GM18498 (cell line): Measurements from ENCODE around the gene CNGB1.

Source experiments
- ATAC-seq: cut with Tn5 transposase; IDR thresholded peaks from one replicate; pipeline ENCODE4 v1.9.1; 2021; ENCODE audit warnings: mild to moderate bottlenecking, moderate library complexity; ENCODE audit not compliant: unreplicated experiment

Gene CNGB1

DNA sequence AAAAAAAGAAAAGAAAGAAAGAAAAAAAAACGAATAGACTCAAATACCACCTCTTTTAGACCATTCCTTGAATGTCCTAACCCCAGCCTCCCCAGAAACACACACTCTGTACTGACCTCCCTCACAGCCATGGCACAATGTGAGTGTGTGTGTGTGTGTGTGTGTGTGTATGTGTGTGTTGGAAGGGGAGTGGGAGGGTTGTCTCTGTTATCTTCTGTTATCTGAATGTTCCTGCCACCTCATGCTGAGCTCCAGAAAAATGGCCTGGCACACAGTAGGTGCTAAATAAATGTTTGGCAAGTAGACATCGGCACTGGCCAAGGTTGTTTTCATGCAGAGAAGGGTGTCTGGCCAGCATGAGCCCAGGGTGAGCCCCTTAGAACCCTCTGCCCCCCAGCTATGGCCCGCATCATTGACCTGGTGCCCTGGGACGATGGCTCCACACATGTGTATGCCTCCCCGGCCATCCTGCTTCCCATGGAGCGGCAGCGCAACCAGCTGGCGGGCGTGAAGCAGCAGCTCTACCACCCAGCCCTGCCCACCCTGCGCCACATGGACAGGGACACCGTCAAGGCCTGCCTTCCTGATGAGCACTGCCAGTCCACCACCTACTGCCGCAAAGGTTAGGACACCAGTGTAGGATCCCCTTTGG lies 6.6 kb upstream of the CNGB1 start:
- ATAC-seq: no peak

DNA sequence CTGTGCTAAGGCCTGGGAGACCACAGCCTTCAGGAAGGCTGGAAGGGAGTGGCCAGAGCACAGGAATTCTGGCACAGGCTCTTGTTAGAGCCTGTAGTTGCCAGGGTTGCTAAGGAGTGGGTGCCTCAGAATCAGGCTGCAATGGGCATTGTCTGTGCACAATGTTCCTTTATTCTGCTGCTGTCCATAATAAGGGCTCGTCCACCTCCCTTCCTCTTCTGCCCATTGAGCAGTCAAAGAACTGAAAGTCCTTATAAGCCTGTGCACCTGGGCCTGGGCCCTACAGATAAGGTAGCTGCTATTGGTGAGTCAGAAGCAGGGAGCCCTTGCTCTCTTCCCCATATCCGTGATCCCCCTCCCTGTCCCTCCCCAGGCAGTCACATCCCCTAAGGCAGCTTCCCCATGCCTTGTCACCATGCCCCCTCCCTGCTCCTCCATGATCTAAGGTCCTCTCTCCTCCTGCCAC lies 5.4 kb upstream of the CNGB1 start:
- ATAC-seq: no peak

DNA sequence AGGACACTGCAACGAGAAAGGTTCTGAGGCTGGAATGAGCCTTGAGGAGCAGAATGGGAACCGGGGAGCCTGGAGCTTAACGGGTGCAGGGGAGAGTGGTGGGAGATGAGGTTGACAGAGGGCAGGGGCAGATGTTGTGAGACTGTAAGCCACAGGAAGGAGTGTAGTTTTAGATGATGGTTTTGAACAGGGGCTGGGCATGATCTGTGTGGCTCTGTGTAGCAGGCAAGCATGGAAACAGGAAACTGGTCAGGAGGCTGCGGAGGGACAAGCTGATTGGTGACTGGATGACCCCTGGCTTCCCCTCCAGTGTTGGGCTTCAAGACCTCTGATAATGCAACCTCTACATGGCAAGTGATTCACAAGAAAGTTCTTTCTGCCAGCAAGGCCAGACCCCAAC lies 1.4 kb upstream of the CNGB1 start:
- no peak for ATAC-seq

DNA sequence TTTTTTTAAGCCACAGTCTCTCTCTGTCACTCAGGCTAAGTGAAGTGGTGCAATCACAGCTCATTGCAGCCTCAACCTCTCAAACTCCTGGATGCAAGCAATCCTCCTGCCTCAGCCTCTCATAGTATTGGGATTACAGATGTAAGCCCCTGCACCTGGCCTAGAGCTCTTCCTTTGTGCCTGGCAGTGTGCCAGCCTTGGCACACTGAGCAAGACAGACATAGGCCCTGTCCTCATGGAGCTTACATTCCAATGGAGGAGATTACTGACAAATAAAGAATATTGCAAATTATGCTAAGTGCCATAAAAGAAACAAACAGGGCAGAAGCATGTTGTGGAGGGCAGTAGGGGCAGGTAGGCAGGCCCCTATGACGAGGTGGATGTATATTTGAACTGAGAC lies 920 bp upstream of the CNGB1 start:
- no peak for ATAC-seq

DNA sequence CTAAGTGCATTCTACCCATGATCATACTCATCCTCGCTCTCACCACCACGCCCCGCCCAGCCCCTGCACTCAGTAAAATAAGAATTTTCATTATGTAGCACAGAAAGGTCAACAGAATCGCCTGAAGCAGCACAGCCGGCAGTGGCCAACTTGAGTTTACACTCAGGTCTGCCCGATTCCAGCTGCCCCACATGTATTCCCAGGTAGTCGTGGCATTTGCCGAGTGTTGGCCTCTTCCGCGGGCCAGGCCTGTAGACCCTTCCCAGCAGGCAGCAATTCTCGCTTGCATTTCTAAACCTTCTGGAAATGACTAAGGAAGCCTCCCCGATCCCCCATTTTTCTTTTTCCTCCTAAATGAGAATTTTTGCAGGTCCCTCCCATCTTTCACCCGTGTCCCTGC lies 609 bp downstream of the CNGB1 start:
- no peak for ATAC-seq

DNA sequence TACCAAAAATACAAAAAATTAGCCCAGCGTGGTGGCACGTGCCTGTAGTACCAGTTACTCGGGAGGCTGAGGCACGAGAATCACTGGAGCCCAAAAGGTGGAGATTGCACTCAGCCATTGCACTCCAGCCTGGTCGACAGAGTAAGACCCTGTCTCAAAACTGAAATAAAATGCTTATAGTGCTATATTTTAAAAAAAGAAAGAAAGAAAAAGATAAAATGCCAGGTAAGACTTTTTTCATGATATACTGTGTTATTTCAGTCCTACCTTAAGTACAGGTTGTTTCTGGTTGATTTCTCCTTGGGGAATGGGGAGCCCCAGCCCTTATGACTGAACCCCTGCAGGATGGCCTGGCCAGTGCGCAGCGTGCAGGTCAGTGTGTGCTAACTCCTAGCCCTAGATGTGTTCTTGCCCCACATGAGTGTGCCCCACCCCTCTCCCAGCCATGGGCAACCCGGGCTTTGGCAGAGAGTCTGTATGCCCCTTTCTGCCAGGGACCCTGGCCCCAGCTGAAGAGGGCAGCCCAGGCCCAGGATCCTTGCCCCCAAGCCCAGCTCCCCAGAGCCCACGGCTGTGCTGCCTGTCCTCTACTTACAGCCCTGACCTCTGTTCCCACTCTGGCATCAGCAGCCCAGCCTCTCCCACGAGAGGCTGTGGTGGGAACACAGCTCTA lies 1.3 kb downstream of the CNGB1 start:
- ATAC-seq: no peak

DNA sequence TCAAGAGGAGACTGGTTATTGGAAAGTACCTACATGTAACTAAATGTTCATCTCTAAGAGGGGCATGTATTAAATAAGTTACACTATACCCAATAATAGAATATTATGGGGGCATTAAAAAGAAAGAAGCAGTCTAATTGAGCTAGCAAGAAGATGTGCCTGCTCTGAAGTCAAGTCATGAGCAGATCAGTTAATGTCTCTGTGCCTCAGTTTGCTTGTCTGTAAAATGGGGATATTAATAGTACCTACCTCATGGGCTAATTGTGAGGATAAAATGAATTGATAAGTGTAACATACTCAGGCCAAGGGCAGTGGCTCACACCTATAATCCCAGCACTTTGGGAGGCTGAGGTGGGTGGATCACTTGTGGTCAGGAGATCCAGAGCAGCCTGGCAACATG lies 3.0 kb downstream of the CNGB1 start:
- no peak for ATAC-seq

DNA sequence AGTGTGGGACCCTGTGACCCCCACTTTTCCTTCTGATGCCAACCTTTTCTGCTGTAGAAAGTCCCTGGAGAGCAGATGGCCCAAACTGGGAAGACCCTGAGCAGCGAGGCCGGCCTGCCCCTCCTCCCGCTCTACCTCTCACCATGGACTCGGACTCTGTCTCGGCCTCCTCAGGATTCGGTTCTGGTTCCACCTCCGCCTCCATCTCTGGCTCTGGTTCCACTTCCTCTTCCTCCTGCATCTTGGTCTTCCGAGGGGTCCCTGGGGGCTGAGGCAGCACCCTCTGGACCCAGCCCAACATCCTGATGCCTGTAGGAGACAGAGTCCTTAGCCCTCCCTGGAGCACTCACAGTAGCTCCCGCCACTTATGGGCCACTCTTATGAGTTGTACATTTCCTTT lies 3.9 kb downstream of the CNGB1 start:
- ATAC-seq: no peak

DNA sequence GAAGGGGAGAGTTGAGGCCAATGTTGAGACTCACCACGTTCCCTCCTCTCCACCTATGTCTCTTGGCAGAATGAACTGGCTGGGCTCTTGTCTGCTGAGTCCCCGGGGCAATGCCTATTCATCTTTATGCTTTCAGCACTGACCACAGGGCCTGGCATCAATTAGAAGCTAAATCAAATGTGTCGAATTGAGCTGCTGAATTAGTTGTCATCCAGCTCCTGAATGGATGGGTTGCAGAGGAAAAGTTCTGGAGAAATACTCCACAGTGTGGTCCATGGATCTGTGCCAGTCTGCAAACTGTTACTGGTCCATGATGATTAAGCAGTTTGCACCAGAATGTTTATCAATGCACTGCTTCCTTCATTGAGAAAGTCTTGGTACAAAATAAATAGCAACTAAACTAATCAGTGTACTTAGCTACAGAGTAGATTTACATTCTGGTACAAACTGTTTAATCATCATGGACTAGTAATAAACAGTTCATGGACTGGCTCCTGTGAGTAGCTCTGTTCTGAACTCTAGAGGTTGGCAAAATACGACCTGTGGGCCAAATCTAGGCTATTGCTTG lies 4.6 kb downstream of the CNGB1 start:
- ATAC-seq: no peak

DNA sequence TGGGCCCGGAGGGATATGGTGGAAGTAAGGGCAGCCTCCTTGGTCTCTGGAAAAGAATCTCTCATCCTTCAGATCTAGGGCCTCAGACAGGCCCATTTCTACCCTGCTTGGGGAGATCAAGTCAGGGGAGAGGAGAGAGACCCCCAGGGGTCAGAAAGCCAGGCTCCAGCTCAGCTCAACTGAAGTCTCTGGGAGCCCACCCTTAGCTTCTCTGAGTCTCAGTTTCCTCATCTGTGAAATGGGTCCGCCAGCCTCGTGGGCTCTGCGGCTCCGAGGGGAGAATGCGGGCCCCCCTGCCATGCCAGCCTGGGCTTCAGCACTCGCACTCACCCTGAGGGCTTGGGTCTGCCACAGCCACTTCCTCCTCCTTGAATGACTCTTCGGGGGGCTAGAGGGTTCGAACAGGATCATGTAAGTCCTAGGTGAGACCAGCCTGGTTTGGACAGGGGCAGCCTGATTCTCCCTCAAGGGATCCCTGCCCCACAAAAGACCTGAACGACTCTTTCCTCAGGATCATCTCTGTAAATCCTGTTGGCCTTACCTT lies 6.7 kb downstream of the CNGB1 start:
- ATAC-seq: no peak

DNA sequence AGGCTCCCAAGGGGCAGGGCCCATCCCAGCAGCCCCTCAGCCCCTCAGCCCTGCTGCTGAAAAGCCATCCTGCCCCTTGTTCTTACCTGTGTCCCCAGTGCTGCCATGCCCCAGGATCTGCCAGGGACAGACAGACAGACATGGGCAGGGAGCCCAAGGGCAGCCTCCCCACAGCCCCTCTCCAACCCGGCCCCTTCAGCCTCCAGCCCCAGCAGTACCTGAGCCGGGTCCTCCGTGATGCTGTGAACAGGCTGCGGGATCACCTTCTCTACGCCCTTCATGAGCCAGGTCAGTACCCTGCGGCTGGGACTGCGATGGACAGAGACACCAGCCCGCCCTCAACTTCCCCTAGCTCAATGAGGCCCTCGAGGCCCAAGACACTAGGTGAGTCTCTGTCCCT lies 8.2 kb downstream of the CNGB1 start:
- no peak for ATAC-seq

DNA sequence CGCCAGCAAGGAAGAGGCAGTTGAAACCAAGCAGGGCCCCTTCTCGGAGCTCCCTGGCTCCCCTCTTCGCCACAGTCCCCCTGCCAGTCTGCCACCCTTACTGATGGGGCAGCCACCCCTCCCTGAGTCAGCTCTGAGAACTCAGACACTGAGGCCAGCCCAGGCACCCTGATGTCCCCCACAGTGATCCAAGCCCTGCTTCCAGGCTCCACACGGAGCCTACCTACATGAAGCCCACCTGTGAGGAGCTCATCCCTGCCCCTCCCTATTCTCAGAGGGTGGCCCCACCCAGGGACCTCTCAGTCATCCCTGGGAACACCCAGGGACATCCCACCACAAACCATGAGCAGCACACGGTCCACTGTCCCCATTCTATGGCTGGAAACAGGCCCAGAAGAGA lies 8.9 kb downstream of the CNGB1 start:
- ATAC-seq: no peak

DNA sequence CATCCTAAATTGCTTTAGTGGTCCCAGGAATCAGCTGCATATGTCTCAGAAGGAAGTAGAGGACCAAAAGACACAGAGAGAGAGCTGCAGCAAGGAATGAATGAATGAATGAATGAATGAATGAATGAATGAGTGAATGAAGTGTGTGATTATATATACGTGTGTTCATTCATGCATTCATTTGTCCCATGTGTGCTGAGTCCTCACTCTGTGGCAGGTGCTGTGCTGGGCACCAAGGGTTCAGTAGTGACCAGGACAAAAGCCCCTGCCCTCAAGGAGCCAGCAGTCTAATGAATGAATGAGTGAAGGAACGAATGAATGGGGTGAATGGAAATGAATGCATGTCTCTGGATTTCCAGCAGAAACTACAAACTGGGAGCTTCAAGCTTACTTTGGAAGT lies 9.4 kb downstream of the CNGB1 start:
- no peak for ATAC-seq

DNA sequence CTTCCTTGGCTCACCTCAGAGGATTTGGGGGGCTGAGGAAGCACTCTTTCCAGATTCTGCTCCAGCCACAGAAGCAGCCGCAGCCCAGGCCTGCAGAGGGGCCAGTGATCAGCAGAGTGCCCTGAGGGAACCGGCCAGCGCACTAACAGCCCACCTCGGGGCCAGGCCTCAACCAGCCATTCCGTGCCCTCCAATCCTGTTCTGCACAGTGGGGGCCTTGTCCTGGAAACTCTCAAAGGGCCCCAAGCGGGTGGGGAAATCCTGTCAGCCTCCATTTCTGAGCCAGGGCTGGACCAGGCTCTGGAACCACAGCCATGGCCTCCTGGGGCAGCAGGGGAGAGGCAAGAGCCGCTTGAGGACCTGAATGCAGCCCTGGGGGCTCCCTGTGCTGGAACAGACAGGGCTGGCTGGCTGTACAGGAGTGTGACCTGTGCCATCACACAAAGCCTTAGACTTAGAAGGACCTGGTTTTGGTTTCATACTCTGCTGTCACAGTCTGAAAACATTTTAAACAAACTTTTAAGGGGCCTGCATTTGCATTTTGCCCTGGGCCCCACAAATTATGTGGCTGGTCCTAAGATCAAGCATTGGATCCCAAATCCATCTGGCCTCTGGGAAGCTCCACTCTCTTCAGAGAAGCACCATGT lies 10.0 kb downstream of the CNGB1 start:
- no peak for ATAC-seq

DNA sequence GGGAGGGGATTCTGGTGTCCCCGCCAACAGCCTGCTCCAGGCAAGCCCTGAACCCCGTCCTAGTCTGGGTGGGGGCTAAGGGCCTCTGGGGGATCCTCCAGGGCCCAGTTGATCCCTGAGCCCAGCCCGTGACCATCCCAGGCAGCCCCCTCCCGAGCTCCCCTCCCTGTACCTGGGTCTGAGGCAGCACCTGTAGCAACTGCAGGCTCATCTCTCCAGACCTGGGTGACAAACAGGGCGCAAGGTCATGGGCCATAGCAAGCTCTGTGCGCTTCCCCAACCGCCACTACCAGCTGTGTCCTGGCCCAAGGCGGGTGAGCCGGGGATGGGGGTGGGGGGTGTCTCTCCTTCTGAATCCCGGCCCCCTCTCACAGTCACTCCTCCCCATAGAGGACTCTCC lies 10.6 kb downstream of the CNGB1 start:
- ATAC-seq: no peak

DNA sequence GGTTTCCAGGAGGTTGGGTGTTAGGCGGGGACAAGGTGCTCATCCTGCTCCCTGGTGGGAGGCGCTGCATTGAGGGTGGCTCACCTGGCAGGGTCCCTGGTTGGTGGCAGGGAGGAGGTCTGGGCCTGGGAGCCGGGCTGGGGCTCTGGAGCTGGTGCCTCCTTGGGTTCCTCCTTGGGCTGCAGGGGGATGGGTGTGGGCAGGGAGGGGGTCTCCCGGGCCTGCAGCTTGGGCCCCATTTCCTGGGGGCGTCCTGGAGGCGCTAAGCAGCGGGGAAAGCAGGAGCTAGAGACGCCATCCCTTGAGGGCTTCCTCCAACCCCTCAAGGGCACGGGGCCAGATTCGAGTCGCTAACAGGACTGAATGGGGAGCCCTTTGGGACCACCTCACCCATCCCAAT lies 11.1 kb downstream of the CNGB1 start:
- ATAC-seq: no peak

DNA sequence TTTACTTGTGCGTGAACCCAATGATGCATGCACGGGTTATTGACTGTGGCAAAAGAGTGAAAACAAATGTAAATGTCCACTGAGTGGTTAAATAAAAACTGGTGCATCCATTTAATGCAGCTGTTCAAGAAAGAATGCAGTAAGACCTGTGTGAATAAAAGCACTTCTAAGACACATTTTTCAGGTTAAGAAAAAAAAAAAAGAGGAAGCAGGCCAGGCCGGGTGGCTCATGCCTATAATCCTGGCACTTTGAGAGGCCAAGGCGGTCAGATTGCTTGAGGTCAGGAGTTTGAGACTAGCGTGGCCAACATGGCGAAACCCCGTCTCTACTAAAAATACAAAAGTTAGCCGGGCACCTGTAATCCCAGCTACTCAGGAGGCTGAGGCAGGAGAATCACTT lies 11.8 kb downstream of the CNGB1 start:
- ATAC-seq: no peak

DNA sequence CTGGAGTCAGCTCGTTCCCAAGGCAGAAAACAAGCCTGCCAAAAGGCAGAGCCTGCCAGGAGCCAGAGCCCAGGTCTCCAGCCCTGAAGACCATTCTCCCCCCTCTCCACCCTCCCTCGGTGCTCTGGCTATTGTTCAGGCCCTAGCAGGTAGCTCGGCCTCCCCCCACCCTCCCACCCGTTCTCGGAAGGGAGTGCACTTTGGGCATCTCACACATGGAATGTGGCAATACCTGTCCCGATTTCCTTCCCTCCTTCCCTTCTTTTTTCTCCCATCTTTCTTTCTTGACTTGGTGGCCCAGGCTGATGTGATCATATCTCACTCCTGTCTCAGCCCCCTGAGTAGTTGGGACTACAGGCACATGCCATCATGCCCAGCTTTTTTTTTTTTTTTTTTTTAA lies 12.4 kb downstream of the CNGB1 start:
- ATAC-seq: no peak

DNA sequence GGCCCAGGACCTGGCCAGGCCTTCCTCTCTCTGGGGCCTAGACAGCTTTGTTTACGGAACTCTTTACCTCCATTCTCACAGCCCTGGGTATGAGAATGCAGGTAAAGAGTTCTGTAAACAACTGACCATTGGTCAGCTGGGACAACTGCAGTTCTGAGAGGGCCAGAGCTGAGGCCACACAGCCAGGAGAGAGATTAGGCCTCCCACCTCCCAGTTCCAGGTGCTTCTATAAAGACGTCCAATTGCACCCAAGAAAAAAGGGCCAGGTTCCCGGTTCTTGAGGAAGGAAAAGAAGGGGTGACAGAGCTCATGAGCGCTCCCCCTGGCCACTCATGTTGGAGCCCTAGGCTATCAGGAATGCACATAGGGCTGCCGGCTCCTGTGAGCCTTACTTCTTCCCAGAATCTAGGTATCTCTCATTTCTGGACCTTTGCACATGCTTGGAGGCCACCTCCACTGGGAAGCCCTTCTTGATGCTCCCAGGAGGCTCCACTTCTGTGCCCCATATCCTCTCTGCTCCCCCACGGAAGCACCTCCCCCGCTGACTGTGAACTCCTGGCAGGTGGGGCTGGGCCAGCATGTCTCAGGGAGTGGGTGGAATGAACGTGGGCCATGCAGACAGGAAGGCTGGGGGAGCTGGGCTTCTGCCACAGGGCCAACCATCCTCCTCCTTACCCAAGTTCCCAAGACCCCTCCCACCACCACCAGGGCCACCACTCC lies 13.1 kb downstream of the CNGB1 start:
- ATAC-seq: no peak

DNA sequence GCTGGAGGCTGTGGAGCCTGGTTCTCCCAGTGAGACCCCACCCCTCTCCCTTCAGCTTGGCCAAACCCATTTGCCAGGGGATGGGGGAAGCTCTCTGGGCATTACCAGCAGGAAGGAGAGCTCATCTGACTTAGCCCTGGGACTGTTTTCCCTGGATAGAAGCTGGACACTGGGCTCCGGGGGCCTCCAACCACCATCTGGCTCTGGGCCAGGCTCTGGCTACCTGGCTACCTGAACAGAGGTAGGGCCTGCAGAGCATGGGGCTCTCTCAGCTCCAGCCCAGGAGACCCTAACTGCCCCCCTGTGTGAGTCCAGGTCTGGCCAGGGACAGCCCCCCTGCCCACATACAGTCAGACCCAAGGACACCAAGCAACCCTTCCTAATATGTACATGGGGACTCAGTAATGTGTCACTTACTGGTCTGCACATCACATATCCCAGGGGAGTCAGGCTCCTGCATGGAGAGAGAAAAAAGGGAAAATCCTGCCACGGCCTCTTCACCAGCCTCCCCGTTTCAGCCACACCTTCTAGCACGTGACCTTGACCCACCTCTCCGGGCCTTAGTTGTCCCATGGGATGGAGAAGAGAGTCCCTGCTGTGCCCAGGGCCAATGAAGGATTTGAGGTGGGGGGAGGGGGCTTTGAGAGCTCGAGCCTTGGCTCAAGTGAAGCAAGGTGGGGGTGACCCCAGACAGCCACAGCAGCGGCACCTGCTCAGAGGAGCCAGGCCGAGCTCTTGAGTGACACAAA lies 13.8 kb downstream of the CNGB1 start:
- ATAC-seq: no peak
